Upper lobe of left lung (tissue), 6 donors: ENCODE results near the gene IQSEC1. TPM values are rescaled to one million over a fixed set of nuclear protein-coding genes. Genes with fewer than 3 reads are reported as not detected.

ENCODE experiments used
- ATAC-seq, 2 donors: fragments of 200-7000 bp; cut with Tn5 transposase; one replicate each; pipeline ENCODE4 v1.9.1; 2022; ENCODE audit warnings: mild to moderate bottlenecking in 2 of 2, moderate library complexity in 2 of 2; ENCODE audit not compliant: low FRiP score in 2 of 2
- DNase-seq, 2 donors: peaks; one replicate each; pipeline ENCODE4 v3.0.0-alpha.2; 2019 to 2020
- H3K27ac ChIP-seq, 4 donors: fragments of 200-600 bp; sonication (generic); one replicate each; pipeline ENCODE4 v1.5.1; 2016 to 2019
- H3K27me3 ChIP-seq, 4 donors: fragments of 200-600 bp; sonication (generic); one replicate each; pipeline ENCODE4 v1.5.1; 2017 to 2019
- H3K36me3 ChIP-seq, 4 donors: fragments of 200-600 bp; sonication (generic); one replicate each; pipeline ENCODE4 v1.5.1; 2016 to 2019
- H3K4me1 ChIP-seq, 4 donors: fragments of 200-600 bp; sonication (generic); one replicate each; pipeline ENCODE4 v1.5.1; 2018 to 2019
- H3K4me3 ChIP-seq, 4 donors: fragments of 200-600 bp; sonication (generic); one replicate each; pipeline ENCODE4 v1.5.1; 2017 to 2019; ENCODE audit warnings: mild to moderate bottlenecking in 2 of 4, moderate library complexity in 1 of 4
- H3K9me3 ChIP-seq, 4 donors: fragments of 200-600 bp; sonication (generic); one replicate each; pipeline ENCODE4 v1.5.1; 2018 to 2019
- EP300 ChIP-seq, 4 donors: sonication (generic); formaldehyde crosslinking; IDR thresholded peaks; one replicate each; pipeline ENCODE4 v1.5.1; 2017; ENCODE audit warnings: antibody characterized with exemption in 4 of 4, control low read depth in 2 of 4
- POLR2A ChIP-seq, 4 donors: fragments of 450-650 bp; IDR thresholded peaks; one replicate each; pipeline ENCODE4 v1.5.1; 2016 to 2017; ENCODE audit warnings: antibody characterized with exemption in 4 of 4, mild to moderate bottlenecking in 2 of 4
- POLR2AphosphoS5 ChIP-seq, 2 donors: sonication (generic); formaldehyde crosslinking; IDR thresholded peaks; one replicate each; pipeline ENCODE4 v1.5.1; 2017; ENCODE audit warnings: antibody characterized with exemption in 2 of 2
- WGBS, 2 donors: methylation state at CpG; one replicate each; pipeline ENCODE4 v1.1.5; 2017 to 2018; 5-methylcytosine and 5-hydroxymethylcytosine counted together
- total RNA-seq, 6 donors: library from RNA; depleted of rRNA in 4 of 6; stranded (reverse); fragments of >200 nt in 4 of 6; gene quantifications; one replicate each; pipeline versions ENCODE4 v1.1.0 to v1.2.1, GENCODE V29; 2016 to 2021
- TF ChIP-seq, protein P1 (sequence below), 6 experiments: fragments of 450-650 bp in 4 of 6; fragments of 200-600 bp in 2 of 6; sonication (generic) in 2 of 6; IDR thresholded peaks; one replicate each; pipeline ENCODE4 v1.5.1; 2016 to 2019; ENCODE audit warnings: antibody characterized with exemption in 6 of 6
- donor health status: DM: no; HTN: no; CAD: no; lungs with moderate emphysema.
- donor health status: DM: no; HTN: yes; CAD: no; lungs with severe emphysema.

Gene IQSEC1
- total RNA-seq, 6 donors from 2014 or later = 51.1 to 105 (median 81.0) TPM

DNA sequence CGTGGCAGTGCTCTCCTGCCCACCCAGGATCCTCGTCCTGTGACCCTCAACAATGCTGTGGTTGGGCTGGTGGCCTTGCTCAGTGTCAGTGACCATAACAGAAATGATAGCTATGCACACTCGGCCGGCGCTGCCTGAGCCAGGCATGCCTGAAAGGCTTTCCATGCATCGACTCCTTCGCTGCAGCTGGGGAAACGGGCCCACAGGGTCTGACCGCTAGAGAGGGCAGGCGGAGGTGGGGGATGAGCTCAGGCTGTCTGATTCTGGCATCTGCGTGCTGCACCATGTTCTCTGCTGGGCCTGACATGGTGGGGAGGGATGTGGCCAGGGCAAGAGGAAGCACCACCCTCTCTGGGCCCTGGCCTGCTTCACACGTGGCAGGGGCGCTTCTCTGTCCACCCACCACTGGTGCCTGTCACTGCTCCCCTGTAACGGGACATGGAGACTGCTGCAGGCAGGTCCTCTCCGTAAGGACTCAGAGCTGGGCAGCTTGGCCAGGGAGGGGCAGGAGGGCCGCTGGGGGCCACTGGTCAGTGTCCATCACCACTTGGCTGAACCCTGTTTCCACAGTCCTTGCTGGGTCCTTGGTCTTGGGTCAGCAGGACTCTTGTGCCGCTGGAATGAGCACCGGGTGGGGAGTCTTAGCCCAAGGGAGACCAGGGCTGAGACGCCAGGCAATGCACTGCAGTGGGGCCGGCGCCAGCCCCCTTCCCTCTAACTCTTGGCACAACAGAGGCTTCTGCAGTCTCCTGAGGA is 167.7 kb downstream of the IQSEC1 start:
- Histone ChIP-seq H3K36me3 (peaks cover 29 to 95% (median 84%) of the 10 kb centered on the region in 4 donors), H3K4me3 (no peak overlapping the region)
- no peak for TF ChIP-seq POLR2A (IDR thresholded peaks at IDR 0.05)
- TF ChIP-seq EP300 (IDR thresholded peaks at IDR 0.05) = no peak
- TF ChIP-seq POLR2AphosphoS5 (IDR thresholded peaks at IDR 0.05) = no peak
- TF ChIP-seq, protein P1, sequence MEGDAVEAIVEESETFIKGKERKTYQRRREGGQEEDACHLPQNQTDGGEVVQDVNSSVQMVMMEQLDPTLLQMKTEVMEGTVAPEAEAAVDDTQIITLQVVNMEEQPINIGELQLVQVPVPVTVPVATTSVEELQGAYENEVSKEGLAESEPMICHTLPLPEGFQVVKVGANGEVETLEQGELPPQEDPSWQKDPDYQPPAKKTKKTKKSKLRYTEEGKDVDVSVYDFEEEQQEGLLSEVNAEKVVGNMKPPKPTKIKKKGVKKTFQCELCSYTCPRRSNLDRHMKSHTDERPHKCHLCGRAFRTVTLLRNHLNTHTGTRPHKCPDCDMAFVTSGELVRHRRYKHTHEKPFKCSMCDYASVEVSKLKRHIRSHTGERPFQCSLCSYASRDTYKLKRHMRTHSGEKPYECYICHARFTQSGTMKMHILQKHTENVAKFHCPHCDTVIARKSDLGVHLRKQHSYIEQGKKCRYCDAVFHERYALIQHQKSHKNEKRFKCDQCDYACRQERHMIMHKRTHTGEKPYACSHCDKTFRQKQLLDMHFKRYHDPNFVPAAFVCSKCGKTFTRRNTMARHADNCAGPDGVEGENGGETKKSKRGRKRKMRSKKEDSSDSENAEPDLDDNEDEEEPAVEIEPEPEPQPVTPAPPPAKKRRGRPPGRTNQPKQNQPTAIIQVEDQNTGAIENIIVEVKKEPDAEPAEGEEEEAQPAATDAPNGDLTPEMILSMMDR (IDR thresholded peaks at IDR 0.05) = no peak

DNA sequence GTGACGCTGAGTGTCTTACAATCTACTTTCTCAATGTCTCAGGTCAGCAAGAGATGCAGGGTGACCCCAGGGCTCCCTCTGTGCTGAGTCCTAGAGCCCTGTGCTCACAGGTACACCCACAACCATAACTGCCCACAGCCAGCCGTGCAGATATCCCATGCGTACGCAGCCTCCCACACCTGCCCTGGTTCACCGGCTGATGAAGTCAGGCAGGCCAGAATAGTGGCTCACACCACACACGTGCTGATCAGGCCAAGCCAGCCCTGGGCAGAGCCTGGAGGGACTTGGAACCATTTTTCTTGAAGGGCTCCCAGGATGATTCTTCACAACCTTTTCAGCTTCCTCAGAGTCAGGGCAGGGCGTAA is 168.3 kb downstream of the IQSEC1 start:
- DNase-seq (no peak), ATAC-seq (no peak)
- H3K36me3 ChIP-seq = peaks cover 24 to 95% (median 80%) of the 10 kb centered on the region in 4 donors
- 82 to 94% methylated on average over 4 to 7 of the region's 7 CpGs for WGBS, 2 donors
- no peaks in the 10 kb centered on the region for H3K27me3 ChIP-seq
- no peak overlapping the region for H3K4me3 ChIP-seq
- TF ChIP-seq POLR2A (IDR thresholded peaks at IDR 0.05) (no peak), POLR2AphosphoS5 (IDR thresholded peaks at IDR 0.05) (no peak), EP300 (IDR thresholded peaks at IDR 0.05) (no peak)
- TF ChIP-seq, protein P1 (IDR thresholded peaks at IDR 0.05) = no peak
- no peaks in the 10 kb centered on the region for H3K4me1 ChIP-seq
- no peaks in the 10 kb centered on the region for H3K9me3 ChIP-seq
- H3K27ac ChIP-seq = no peak overlapping the region

More for the DNA sequence above, 167.7 kb downstream of the IQSEC1 start:
- ATAC-seq (no peak), DNase-seq (no peak)
- Histone ChIP-seq H3K27ac (no peak overlapping the region), H3K27me3 (no peaks in the 10 kb centered on the region), H3K4me1 (no peaks in the 10 kb centered on the region), H3K9me3 (no peaks in the 10 kb centered on the region)
- WGBS, 2 donors = 94 to 100% methylated on average over 2 to 20 of the region's 21 CpGs

DNA sequence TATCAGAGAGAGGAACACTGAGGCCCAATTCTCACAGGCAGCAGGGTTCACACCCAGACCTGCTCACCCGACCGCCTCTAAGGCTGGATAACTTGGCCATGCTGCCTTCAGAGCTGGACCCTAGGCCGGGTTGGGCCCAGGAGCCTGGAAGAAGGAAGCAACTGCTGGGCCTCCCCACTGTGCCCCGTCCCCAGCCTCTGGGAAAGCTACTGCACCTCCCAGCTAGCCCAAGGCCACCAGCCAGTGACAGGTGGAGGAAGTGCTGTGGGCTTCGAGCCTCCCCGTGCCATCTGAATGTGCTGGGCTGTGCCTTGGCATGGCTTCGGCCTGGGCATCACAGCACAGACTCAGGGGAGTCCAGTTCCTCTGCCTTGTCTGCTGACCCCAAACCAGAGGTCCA is 169.3 kb downstream of the IQSEC1 start:
- no peak for TF ChIP-seq POLR2AphosphoS5 (IDR thresholded peaks at IDR 0.05)
- TF ChIP-seq, protein P1 (IDR thresholded peaks at IDR 0.05) = no peak
- Histone ChIP-seq H3K27me3 (no peaks in the 10 kb centered on the region), H3K9me3 (no peaks in the 10 kb centered on the region), H3K4me1 (no peaks in the 10 kb centered on the region), H3K4me3 (no peak overlapping the region), H3K27ac (no peak overlapping the region), H3K36me3 (peaks cover 23 to 95% (median 78%) of the 10 kb centered on the region in 4 donors)
- ATAC-seq = no peak
- no peak for DNase-seq
- WGBS, 2 donors = 91% methylated on average over 7 of the region's 7 CpGs; no CpG with 5 or more reads in 1 of the 2 donors

DNA sequence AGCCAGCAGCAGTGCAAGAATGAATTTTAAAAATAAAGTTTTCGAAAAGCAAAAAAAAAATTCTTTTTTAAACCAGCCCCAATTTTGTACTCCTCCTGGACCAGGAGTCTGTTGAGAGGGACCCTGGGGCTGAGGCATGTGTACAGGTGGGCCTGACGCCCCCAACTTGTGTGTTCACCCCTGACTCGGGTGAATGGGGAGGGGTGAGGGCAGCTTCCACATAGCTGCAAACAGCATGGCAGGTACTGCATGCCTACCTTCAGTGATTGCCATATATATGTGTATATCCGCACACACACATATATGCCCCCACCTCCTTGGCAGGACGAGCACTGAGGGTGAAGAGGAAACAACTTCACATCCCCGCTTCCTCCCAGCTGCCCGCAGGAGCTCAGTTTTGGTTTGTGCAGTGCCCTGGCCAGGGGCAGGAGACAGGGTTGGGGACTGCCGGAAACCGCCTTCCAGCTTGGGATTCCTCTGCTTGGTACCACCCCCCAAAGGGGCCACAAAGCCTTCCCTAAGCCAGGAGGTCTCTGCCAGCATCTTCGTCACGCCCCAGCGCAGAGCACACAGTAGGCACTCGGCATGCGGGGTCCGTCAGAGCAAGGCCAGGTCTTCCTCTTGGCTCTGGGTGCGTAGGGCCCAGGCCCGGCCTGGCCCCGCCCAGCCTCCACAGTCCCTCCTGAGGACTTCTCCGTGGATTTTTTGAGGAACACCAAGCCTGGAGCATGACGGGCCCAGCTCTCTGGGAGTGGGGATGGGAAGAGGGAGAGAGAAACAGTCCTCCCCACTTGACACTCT is 170.0 kb downstream of the IQSEC1 start:
- no peaks in the 10 kb centered on the region for H3K27me3 ChIP-seq
- no peaks in the 10 kb centered on the region for H3K4me1 ChIP-seq
- no peak for ATAC-seq
- 69 to 71% methylated on average over 12 to 20 of the region's 20 CpGs for WGBS, 2 donors
- H3K36me3 ChIP-seq = peaks cover 20 to 93% (median 75%) of the 10 kb centered on the region in 4 donors
- H3K4me3 ChIP-seq = no peak overlapping the region
- H3K9me3 ChIP-seq = no peaks in the 10 kb centered on the region
- no peak for DNase-seq
- TF ChIP-seq POLR2A (IDR thresholded peaks at IDR 0.05) (no peak), EP300 (IDR thresholded peaks at IDR 0.05) (no peak), POLR2AphosphoS5 (IDR thresholded peaks at IDR 0.05) (no peak)
- TF ChIP-seq, protein P1 (IDR thresholded peaks at IDR 0.05) = no peak
- H3K27ac ChIP-seq = no peak overlapping the region
